A673 (cell line): ENCODE results near the gene TRIM65.

Source experiments
- EZH2 ChIP-seq: fragments of 200-600 bp; sonication (generic); IDR thresholded peaks from 2 replicates; pipeline ENCODE4 v1.6.1; 2017; ENCODE audit warnings: borderline replicate concordance, low read depth, mild to moderate bottlenecking, mixed read lengths, antibody characterized with exemption, low read length; ENCODE audit not compliant: poor library complexity, severe bottlenecking
- TF ChIP-seq, protein P1 (sequence below): fragments of 300-800, 200-600 bp; sonication (generic); conservative IDR thresholded peaks from 2 replicates; pipeline ENCODE4 v1.5.1; 2017; ENCODE audit warnings: low read depth, mild to moderate bottlenecking, antibody characterized with exemption, low read length, moderate library complexity, mixed read lengths

GRCh38 chr17:75849279-75849646 lies 47.5 kb downstream of the TRIM65 start:
- TF ChIP-seq, protein P1, sequence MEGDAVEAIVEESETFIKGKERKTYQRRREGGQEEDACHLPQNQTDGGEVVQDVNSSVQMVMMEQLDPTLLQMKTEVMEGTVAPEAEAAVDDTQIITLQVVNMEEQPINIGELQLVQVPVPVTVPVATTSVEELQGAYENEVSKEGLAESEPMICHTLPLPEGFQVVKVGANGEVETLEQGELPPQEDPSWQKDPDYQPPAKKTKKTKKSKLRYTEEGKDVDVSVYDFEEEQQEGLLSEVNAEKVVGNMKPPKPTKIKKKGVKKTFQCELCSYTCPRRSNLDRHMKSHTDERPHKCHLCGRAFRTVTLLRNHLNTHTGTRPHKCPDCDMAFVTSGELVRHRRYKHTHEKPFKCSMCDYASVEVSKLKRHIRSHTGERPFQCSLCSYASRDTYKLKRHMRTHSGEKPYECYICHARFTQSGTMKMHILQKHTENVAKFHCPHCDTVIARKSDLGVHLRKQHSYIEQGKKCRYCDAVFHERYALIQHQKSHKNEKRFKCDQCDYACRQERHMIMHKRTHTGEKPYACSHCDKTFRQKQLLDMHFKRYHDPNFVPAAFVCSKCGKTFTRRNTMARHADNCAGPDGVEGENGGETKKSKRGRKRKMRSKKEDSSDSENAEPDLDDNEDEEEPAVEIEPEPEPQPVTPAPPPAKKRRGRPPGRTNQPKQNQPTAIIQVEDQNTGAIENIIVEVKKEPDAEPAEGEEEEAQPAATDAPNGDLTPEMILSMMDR: no peak
- no peak for TF ChIP-seq EZH2
